SK-N-SH treated with all-trans-retinoic acid at 6 μM for 48 hours (cell line): ENCODE results near the gene PLCB1.

ENCODE experiments used
- ARNTL ChIP-seq: fragments of 450-650 bp; formaldehyde crosslinking; IDR thresholded peaks from 2 replicates; pipeline ENCODE4 v1.5.0; 2020; ENCODE audit warnings: low read depth, mild to moderate bottlenecking, moderate library complexity, borderline replicate concordance
- BACH2 ChIP-seq: fragments of 250-450 bp; sonication (Bioruptor Pico); IDR thresholded peaks from 2 replicates; pipeline ENCODE4 v1.9.0; 2021; ENCODE audit warnings: mild to moderate bottlenecking, borderline replicate concordance
- CREB5 ChIP-seq: fragments of 250-450 bp; sonication (Bioruptor Pico); IDR thresholded peaks from 2 replicates; pipeline ENCODE4 v1.5.1; 2020; ENCODE audit warnings: low read depth, mild to moderate bottlenecking, moderate library complexity
- CSDC2 ChIP-seq: fragments of 250-450 bp; sonication (Bioruptor Pico); IDR thresholded peaks from 2 replicates; pipeline ENCODE4 v1.5.0; 2020; ENCODE audit warnings: mild to moderate bottlenecking, moderate library complexity
- ESRRG ChIP-seq: fragments of 250-450 bp; sonication (Bioruptor Pico); IDR thresholded peaks from 2 replicates; pipeline ENCODE4 v1.6.1; 2021; ENCODE audit warnings: mild to moderate bottlenecking
- ISL1 ChIP-seq: fragments of 250-450 bp; sonication (Bioruptor Pico); IDR thresholded peaks from 2 replicates; pipeline ENCODE4 v2.1.2; 2022; ENCODE audit warnings: mild to moderate bottlenecking, moderate library complexity
- POU6F1 ChIP-seq: fragments of 250-450 bp; sonication (Bioruptor Pico); IDR thresholded peaks from 2 replicates; pipeline ENCODE4 v1.8.0; 2021; ENCODE audit warnings: low read depth, mild to moderate bottlenecking, moderate library complexity, borderline replicate concordance
- RARB ChIP-seq: fragments of 250-450 bp; sonication (Bioruptor Pico); IDR thresholded peaks from 2 replicates; pipeline ENCODE4 v1.8.0; 2021; ENCODE audit warnings: mild to moderate bottlenecking, moderate library complexity
- ZC3H10 ChIP-seq: fragments of 250-450 bp; sonication (Bioruptor Pico); IDR thresholded peaks from 2 replicates; pipeline ENCODE4 v1.5.1; 2021; ENCODE audit warnings: mild to moderate bottlenecking, moderate library complexity
- ZFP3 ChIP-seq: fragments of 250-450 bp; sonication (Bioruptor Pico); IDR thresholded peaks from 2 replicates; pipeline ENCODE4 v1.5.0; 2020; ENCODE audit warnings: mild to moderate bottlenecking, moderate library complexity
- ZFP30 ChIP-seq: fragments of 450-650 bp; formaldehyde crosslinking; IDR thresholded peaks from 2 replicates; pipeline ENCODE4 v1.5.0; 2022; ENCODE audit warnings: mild to moderate bottlenecking, moderate library complexity
- ZNF8 ChIP-seq: fragments of 450-650 bp; formaldehyde crosslinking; IDR thresholded peaks from 2 replicates; pipeline ENCODE4 v1.5.0; 2020; ENCODE audit warnings: mild to moderate bottlenecking, moderate library complexity
- TF ChIP-seq, protein P1 (sequence below): fragments of 250-450 bp; sonication (Bioruptor Pico); IDR thresholded peaks from 2 replicates; pipeline ENCODE4 v1.8.0; 2020; ENCODE audit warnings: mild to moderate bottlenecking, moderate library complexity, borderline replicate concordance

DNA sequence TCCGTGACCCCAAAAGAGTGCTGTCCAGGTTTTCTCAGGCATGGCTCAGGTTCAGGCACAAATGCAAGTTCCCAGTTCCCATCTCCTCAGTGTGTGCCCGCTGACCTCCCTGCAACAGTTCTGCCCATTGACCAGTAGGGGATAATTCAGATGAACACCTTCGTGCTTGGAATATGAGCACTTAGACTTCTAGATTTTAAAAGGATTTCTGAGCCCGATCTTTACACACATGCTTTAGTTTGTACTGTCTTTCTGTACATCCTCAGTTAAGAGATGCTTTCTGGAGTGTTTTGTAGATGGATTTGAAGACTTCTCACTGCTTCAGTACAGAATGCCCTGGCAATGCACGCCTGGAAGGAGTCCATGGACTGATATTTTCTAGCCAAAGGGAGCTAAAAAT is 697.2 kb downstream of the PLCB1 start:
- TF ChIP-seq ZFP3 (no peak), CSDC2 (CRISPR knock-in tag) (no peak), ISL1 (CRISPR knock-in tag) (no peak), CREB5 (CRISPR knock-in tag) (no peak), ZFP30 (CRISPR knock-in tag) (no peak), BACH2 (CRISPR knock-in tag) (no peak), ZNF8 (no peak), RARB (no peak), ARNTL (no peak), ESRRG (CRISPR knock-in tag) (no peak), ZC3H10 (CRISPR knock-in tag) (no peak), POU6F1 (CRISPR knock-in tag) (no peak)
- TF ChIP-seq, protein P1, sequence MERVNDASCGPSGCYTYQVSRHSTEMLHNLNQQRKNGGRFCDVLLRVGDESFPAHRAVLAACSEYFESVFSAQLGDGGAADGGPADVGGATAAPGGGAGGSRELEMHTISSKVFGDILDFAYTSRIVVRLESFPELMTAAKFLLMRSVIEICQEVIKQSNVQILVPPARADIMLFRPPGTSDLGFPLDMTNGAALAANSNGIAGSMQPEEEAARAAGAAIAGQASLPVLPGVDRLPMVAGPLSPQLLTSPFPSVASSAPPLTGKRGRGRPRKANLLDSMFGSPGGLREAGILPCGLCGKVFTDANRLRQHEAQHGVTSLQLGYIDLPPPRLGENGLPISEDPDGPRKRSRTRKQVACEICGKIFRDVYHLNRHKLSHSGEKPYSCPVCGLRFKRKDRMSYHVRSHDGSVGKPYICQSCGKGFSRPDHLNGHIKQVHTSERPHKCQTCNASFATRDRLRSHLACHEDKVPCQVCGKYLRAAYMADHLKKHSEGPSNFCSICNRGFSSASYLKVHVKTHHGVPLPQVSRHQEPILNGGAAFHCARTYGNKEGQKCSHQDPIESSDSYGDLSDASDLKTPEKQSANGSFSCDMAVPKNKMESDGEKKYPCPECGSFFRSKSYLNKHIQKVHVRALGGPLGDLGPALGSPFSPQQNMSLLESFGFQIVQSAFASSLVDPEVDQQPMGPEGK, result no peak
